Activated CD8-positive, alpha-beta T cell treated with anti-CD3 and anti-CD28 coated beads for 36 hours (primary cell): ENCODE measurements around the gene BSPRY. TPM values are rescaled to one million over a fixed set of nuclear protein-coding genes. Genes with fewer than 3 reads are reported as not detected.

Experiments used
- ATAC-seq: fragments of 200-7000 bp; cut with Tn5 transposase; one replicate; pipeline ENCODE4 v1.10.0; 2021; ENCODE audit warnings: mild to moderate bottlenecking, moderate library complexity
- CTCF ChIA-PET: fragments of 350-600 bp; sonication (Branson Sonifier 250); formaldehyde crosslinking; loops from one replicate; lab custom pipeline; 2021; ENCODE audit warnings: antibody characterized with exemption; lab: Charles Lee
- POLR2A ChIA-PET: fragments of 350-600 bp; sonication (Branson Sonifier 250); formaldehyde crosslinking; loops from one replicate; lab custom pipeline; 2021; ENCODE audit warnings: antibody characterized with exemption; lab: Charles Lee
- DNase-seq: peaks from one replicate; pipeline ENCODE4 v3.0.0-alpha.2; 2020
- H3K27ac Mint-ChIP-seq: one replicate; pipeline ENCODE4 v1.8.0; 2021; ENCODE audit warnings: mild to moderate bottlenecking, mixed read lengths
- H3K27me3 Mint-ChIP-seq: one replicate; pipeline ENCODE4 v1.8.0; 2021; ENCODE audit warnings: mixed read lengths
- H3K36me3 Mint-ChIP-seq: one replicate; pipeline ENCODE4 v1.8.0; 2021; ENCODE audit warnings: low read depth, mixed read lengths
- H3K4me1 Mint-ChIP-seq: one replicate; pipeline ENCODE4 v1.8.0; 2021; ENCODE audit warnings: low read depth, mixed read lengths
- H3K4me3 Mint-ChIP-seq: one replicate; pipeline ENCODE4 v1.8.0; 2021; ENCODE audit warnings: mild to moderate bottlenecking, moderate library complexity, mixed read lengths
- H3K9me3 Mint-ChIP-seq: one replicate; pipeline ENCODE4 v1.8.0; 2021; ENCODE audit warnings: mixed read lengths
- intact Hi-C: fragments of 100-400 bp; cut with micrococcal nuclease; formaldehyde crosslinking; loops from one replicate; pipeline ENCODE4 v1.10.0; 2022
- total RNA-seq, 2 experiments: library from RNA; stranded (reverse); gene quantifications; one replicate each; pipeline ENCODE4 v1.2.3, GENCODE V29; 2021
- TF ChIP-seq, protein P1 (sequence below): fragments of 200-600 bp; IDR thresholded peaks from one replicate; pipeline ENCODE4 v1.8.0; 2022; ENCODE audit warnings: antibody characterized with exemption, mild to moderate bottlenecking

BSPRY gene
- total RNA-seq, 2 experiments from 2014 or later = 8.2 to 9.1 TPM

- Mint-ChIP-seq H3K27ac (no peak overlapping the region), H3K4me3 (no peak overlapping the region), H3K27me3 (no peaks in the 10 kb centered on the region), H3K9me3 (no peaks in the 10 kb centered on the region), H3K36me3 (no peaks in the 10 kb centered on the region), H3K4me1 (peaks cover 3% of the 10 kb centered on the region)
- POLR2A ChIA-PET = no interaction called here
- intact Hi-C loops = no loop called here
- DNase-seq (no peak), ATAC-seq (no peak)
- TF ChIP-seq, protein P1, sequence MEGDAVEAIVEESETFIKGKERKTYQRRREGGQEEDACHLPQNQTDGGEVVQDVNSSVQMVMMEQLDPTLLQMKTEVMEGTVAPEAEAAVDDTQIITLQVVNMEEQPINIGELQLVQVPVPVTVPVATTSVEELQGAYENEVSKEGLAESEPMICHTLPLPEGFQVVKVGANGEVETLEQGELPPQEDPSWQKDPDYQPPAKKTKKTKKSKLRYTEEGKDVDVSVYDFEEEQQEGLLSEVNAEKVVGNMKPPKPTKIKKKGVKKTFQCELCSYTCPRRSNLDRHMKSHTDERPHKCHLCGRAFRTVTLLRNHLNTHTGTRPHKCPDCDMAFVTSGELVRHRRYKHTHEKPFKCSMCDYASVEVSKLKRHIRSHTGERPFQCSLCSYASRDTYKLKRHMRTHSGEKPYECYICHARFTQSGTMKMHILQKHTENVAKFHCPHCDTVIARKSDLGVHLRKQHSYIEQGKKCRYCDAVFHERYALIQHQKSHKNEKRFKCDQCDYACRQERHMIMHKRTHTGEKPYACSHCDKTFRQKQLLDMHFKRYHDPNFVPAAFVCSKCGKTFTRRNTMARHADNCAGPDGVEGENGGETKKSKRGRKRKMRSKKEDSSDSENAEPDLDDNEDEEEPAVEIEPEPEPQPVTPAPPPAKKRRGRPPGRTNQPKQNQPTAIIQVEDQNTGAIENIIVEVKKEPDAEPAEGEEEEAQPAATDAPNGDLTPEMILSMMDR = no peak
- CTCF ChIA-PET = no interaction called here
These were observed 20.5 kb downstream of the BSPRY start for GRCh38 chr9:113369855-113370140.

DNA sequence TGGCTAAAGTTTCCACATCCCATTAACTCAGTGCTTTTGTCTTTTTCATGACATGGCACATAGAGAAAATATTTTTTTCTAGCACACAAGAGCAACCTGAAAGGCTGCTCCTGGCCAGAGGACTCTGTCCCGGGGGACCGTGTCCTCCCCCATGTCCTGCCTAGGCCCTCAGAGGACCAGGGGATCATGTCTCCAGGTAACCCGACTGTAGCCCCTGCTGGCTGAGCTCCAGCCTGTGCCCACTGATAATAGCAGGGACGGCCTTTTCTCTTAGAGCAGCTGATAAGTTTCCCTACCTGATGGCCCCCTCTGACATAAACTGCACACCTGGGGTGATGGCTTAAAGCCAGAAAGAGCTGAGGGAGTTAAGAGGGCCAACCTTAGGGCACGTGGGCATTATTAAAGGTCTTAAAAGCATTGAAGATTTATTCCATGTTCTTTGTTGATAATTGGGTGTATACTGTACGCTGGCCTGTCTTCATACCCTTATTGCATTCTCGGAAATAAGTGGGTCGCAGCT lies 21.5 kb downstream of the BSPRY start:
- H3K27me3 Mint-ChIP-seq = no peaks in the 10 kb centered on the region
- H3K4me3 Mint-ChIP-seq = no peak overlapping the region
- ATAC-seq = no peak
- TF ChIP-seq, protein P1 = no peak
- H3K27ac Mint-ChIP-seq = no peak overlapping the region
- ChIA-PET POLR2A (interaction anchor here (1.3 kb wide), 1 partner anchor 19 kb away, joined by 3 read pairs; no protein-coding TSS in a partner anchor), CTCF (interaction anchor here (0.7 to 1.2 kb wide), 4 partner anchors 8 to 674 kb away, joined by 3 to 4 read pairs (median 4); partner anchors contain the start of gene ALAD)
- DNase-seq = no peak
- intact Hi-C loops = no loop called here
- H3K36me3 Mint-ChIP-seq = peaks cover 6% of the 10 kb centered on the region
- peaks cover 11% of the 10 kb centered on the region for H3K4me1 Mint-ChIP-seq
- H3K9me3 Mint-ChIP-seq = no peaks in the 10 kb centered on the region

DNA sequence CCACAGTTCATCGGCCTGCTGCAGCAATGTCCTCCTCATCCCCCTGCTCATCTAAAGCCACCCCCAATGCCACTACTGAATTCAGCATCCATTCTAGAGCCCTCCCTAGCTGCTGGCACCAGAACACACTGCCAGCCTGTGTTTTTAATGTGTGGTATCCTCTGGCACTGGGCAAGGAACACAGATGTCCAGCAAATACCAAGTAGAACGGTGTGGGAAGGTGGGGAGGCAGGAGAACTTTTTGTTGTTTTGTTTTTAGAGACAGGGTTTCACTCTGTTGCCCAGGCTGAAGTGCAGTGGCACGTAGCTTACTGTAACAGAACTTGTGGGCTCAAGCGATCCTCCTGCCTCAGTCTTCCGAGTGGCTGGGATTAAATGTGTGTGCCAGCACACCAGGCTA lies 22.7 kb downstream of the BSPRY start:
- H3K27ac Mint-ChIP-seq = no peak overlapping the region
- intact Hi-C loops = no loop called here
- ChIA-PET CTCF (interaction anchor here (0.9 kb wide), 1 partner anchor 10 kb away, joined by 4 read pairs; no protein-coding TSS in a partner anchor), POLR2A (interaction anchor here (1.3 kb wide), 1 partner anchor 20 kb away, joined by 3 read pairs; no protein-coding TSS in a partner anchor)
- peaks cover 13% of the 10 kb centered on the region for H3K4me1 Mint-ChIP-seq
- TF ChIP-seq, protein P1 = no peak
- DNase-seq = no peak
- no peak for ATAC-seq
- no peaks in the 10 kb centered on the region for H3K9me3 Mint-ChIP-seq
- peaks cover 6% of the 10 kb centered on the region for H3K36me3 Mint-ChIP-seq
- H3K4me3 Mint-ChIP-seq = no peak overlapping the region
- H3K27me3 Mint-ChIP-seq = no peaks in the 10 kb centered on the region

GRCh38 chr9:113373256-113373655 lies 23.9 kb downstream of the BSPRY start:
- no peaks in the 10 kb centered on the region for H3K27me3 Mint-ChIP-seq
- intact Hi-C loops = no loop called here
- DNase-seq (no peak), ATAC-seq (no peak)
- CTCF ChIA-PET = no interaction called here
- H3K27ac Mint-ChIP-seq = no peak overlapping the region
- H3K4me1 Mint-ChIP-seq = peaks cover 13% of the 10 kb centered on the region
- POLR2A ChIA-PET = no interaction called here
- H3K36me3 Mint-ChIP-seq = peaks cover 6% of the 10 kb centered on the region
- no peaks in the 10 kb centered on the region for H3K9me3 Mint-ChIP-seq
- no peak overlapping the region for H3K4me3 Mint-ChIP-seq
- TF ChIP-seq, protein P1 = no peak

DNA sequence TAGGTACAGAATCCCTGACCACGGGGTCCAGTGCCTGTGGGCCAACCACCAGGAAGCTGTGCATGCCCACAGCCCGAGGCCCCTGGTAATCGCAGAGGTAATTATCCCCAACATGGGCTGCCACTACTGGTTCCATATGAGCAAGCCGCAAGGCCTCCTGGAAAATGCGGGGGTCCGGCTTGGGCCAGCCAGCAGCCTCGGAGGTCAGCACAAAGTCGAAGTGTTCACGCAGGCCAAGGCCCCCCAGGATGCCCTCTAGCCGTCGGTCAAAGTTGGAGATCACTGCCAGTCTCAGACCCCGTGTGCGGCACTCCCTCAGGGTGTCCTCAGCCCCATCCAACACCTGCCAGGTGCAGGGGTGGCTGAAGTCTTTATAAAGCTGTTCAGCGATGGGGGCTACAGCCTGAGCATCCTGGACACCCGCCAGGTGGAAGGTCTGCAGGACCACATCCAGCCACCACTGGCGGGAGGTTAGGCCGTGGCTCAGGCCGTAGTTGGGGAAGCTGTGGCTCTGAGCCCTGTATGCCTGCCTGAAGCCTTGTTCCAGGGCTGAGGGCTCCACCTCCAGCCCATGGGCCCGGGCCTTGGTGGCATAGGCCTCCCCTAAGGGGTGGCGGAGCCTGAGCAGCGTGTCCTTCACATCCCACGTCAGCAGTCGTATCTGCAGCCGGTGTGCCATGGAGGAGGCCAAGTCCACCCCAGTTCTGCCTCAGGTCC lies 24.5 kb downstream of the BSPRY start:
- Mint-ChIP-seq H3K4me3 (no peak overlapping the region), H3K27me3 (no peaks in the 10 kb centered on the region), H3K4me1 (peaks cover 13% of the 10 kb centered on the region), H3K9me3 (no peaks in the 10 kb centered on the region), H3K36me3 (peaks cover 6% of the 10 kb centered on the region), H3K27ac (no peak overlapping the region)
- no peak for ATAC-seq
- intact Hi-C loops = no loop called here
- ChIA-PET POLR2A (interaction anchor here (0.9 kb wide), 1 partner anchor 99 kb away, joined by 3 read pairs; the partner anchor contains the start of genes CDC26 and PRPF4), CTCF (interaction anchor here (1.1 kb wide), 1 partner anchor 66 kb away, joined by 3 read pairs; no protein-coding TSS in a partner anchor)
- no peak for DNase-seq
- TF ChIP-seq, protein P1 = no peak
